Renal cortex interstitium (tissue), 11 donors: Measurements from ENCODE around the gene TRIM38. TPM values are rescaled to one million over a fixed set of nuclear protein-coding genes. Genes with fewer than 3 reads are reported as not detected.
"Not testable (repeated sequence)": the region's sequence is repeated elsewhere in the genome, so short reads cannot be mapped to it uniquely, and the experiment has no call there.

Source experiments
- DNase-seq, 11 donors: peaks; one replicate each; pipeline ENCODE4 v3.0.0-alpha.2; 2013; ENCODE audit warnings: low read depth in 9 of 11, low spot score in 4 of 11; ENCODE audit errors: extremely low read depth in 1 of 11
- polyA plus RNA-seq, 3 donors: library from polyadenylated mRNA; unstranded; fragments of 120-200 nt; gene quantifications; one replicate each; pipeline ENCODE4 v1.2.1, GENCODE V29; 2013; ENCODE audit not compliant: insufficient read length in 3 of 3

TRIM38 gene
- polyA plus RNA-seq, 3 donors = 9.4 to 14.8 (median 10.0) TPM

GRCh38 chr6:25934156-25934555, 28.4 kb upstream of the TRIM38 start:
- DNase-seq = no peak

DNA sequence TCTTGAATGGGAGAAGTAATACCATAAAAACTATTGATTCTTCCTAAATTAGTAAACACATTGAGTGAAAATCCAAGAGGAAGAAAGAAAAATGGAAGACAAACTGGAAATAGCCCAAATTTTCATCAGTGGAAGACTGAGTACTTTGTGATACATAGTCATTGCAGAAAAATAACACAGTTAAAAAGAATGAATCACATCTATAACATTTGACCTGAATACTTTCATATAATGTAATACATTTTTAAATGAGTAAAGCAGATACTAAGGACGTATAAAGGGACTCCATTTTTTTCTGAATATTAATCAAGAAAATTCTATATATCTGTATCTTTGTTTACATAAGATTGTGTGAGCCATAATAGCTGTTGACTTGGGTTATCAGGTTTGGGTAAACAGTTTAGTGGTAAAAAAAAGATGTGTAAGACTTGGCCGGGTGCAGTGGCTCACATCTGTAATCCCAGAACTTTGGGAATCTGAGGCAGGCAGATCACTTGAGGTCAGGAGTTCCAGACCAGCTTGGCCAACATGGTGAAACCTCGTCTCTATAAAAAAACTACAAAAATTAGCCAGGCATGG, 27.8 kb upstream of the TRIM38 start:
- no peak for DNase-seq

- DNase-seq = no peak
Observed at GRCh38 chr6:25935953-25936352, 26.6 kb upstream of the TRIM38 start.

DNA sequence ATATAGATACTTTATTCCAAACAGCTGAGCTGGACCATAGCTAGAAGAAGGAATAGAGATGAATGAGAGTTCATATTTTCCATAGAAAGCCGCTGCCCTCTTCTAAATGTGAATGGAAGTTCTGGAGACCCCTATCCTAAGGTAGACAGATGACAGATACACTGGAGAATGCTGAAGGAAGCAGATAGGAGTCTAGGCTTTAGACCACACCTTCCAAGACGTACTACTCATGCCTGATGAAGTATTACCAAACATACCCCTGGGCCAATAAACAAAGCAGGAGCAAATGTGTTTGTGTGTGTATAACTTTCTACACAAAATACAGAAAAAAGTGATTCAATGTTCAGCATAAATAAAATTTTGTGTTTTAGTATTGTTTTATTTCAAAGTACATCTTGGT, 23.0 kb upstream of the TRIM38 start:
- DNase-seq = no peak

GRCh38 chr6:25942561-25943147, 19.9 kb upstream of the TRIM38 start:
- DNase-seq = no peak

- DNase-seq = no peak
Observed at GRCh38 chr6:25943887-25944286, 18.7 kb upstream of the TRIM38 start.

GRCh38 chr6:25944688-25945574, 17.7 kb upstream of the TRIM38 start:
- DNase-seq = no peak

DNA sequence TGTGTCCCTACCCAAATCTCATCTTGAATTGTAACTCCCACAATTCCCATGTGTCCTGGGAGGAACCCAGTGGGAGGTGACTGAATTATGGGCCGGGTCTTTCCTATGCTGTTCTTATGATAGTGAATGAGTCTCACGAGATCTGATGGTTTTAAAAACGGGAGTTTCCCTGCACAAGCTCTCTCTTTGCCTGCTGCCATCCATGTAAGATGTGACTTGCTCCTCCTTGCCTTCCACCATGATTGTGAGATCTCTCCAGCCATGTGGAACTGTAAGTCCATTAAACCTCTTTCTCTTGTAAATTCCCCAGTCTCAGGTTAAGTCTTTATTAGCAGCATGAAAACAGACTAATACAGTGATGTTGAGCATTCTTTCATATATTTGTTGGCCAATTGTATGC, 16.9 kb upstream of the TRIM38 start:
- not testable (repeated sequence) for DNase-seq

- no peak for DNase-seq
Observed at GRCh38 chr6:25946631-25947030, 16.0 kb upstream of the TRIM38 start.

DNA sequence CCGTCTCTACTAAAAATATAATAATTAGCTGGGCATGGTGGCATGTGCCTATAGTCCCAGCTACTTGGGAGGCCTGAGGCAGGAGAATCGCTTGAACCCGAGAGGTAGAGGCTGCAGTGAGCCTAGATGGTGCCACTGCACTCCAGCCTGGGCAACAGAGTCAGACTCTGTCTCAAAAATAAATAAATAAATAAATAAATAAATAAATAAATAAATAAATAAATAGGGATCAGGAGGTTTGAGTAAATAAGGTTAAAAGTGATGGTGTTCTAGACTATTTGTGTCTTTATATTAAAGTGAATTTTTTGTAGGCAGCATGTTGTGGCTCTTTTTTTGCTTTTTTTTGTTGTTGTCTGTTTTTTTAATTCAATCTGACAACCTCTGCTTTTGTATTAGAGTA, 15.1 kb upstream of the TRIM38 start:
- not testable (repeated sequence) for DNase-seq

DNA sequence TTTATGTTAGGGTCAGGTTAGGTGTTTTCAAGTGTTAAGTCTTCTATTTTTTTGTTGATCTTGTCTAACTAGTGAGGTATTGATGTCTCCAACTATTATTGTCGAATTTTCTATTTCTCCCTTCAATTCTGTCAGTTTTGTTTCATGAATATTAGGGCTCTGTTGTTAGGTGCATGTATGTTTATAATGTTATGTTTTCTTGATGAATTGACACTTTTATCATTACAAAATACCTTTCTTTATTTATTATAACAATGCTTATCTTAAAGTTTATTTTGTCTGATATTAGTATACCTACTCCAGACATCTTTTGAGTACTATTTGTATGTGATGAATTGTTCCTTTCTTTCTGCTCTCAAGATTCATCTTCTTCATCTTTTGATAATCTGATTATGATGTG, 12.9 kb upstream of the TRIM38 start:
- DNase-seq = no peak

GRCh38 chr6:25950297-25950696, 12.3 kb upstream of the TRIM38 start:
- DNase-seq = no peak

DNA sequence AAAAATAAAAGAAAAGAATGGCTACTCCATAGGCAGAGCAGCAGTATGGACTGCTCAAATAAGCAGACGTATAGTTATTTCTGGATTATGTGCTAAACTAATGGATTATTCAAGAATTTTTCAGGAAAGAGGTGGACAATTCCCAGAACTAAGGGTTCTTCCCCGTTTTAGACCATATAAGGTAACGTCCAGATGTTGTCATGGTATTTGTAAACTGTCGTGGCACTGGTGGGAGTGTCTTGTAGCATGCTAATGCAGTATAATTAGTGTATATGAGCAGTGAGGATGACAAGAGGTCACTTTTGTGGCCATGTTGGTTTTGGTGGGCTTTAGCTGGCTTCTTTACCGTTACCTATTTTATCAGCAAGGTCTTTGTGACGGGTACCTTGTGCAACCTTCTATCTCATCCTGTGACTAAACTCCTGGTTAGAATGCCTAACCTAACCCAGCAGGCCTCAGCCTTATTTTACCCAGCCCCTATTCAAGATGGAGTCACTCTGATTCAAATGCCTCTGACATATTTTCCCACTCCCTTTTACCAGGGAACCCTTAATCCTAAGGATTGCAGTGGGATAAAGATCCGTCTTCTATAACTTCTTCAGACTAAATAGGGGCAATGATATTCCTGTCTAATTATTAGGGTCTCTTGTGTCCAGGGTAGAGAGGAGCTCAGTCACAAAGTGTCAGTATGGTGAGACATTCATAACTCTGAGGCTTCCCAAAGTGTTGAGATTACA, 11.1 kb upstream of the TRIM38 start:
- no peak for DNase-seq

DNA sequence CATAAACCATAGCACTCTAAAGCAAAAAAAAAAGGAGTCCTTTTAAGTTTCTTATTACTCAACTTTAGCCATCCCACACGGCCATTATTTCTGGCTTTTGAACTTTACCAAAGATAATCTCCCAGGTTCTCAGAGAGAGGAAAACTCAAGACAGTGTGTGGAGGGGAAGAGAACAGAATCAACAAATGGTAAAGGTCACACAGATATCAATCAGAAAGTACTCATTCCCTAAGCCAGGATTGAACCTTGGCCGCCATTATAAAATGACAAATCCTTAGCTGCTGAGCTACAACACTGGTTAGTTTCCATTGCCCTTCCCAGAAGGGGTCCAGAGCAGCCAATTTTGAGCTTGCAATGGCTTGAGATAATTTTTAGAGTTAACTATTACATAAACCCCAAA, 10.1 kb upstream of the TRIM38 start:
- DNase-seq = no peak

DNA sequence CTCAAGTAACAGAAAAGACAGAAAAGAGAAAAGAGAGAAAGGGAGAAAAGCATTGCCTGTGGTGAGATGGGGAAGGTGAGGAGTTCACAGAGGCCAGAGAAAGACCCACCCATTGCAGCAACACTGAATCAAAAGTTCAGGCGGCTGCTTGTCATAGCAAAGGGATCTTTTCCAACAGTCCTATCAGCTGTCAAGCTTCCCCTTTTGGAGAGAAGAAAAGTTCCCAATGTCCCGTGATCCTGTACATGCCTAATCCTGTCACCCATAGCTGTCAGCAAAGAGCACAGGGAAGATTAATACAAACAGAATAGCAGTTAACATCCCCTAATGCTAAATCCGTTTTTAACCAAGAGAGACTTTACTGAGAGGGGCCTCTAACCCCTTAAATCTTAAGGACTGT, 8.9 kb upstream of the TRIM38 start:
- no peak for DNase-seq

- no peak for DNase-seq
Observed at GRCh38 chr6:25954756-25955155, 7.8 kb upstream of the TRIM38 start.

DNA sequence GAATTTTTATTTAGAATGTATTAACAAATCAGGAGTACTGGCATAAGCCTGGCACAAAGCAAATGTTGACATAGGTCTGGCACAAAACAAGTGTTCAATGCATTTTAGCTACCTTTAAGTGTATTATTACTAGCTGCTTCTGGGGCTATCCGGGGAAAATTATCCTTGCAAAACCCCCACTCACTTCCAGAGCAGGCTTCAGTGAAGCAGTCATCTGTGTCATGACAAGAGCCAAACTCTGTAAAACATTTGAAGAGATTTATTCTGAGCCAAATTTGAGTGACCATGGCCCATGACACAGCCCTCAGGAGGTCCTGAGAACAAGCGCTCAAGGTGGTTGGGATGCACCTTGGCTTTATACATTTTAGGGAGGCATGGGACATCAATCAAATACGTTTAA, 6.4 kb upstream of the TRIM38 start:
- DNase-seq = no peak

- no peak for DNase-seq
Observed at GRCh38 chr6:25958700-25959162, 3.9 kb upstream of the TRIM38 start.

GRCh38 chr6:25959890-25960536, 2.6 kb upstream of the TRIM38 start:
- no peak for DNase-seq
